Nephron (organoid): ENCODE data around the gene MACC1.
A peak's percentile ranks its signal among the peaks of the same experiment; 100 is the strongest.

Source experiments
- H3K27ac Mint-ChIP-seq, 3 experiments: 2 replicates each; pipeline ENCODE4 v1.8.0; 2020; ENCODE audit warnings: mixed read lengths in 3 of 3, mild to moderate bottlenecking in 2 of 3, moderate library complexity in 1 of 3
- H3K27me3 Mint-ChIP-seq: 2 replicates; pipeline ENCODE4 v1.8.0; 2021; ENCODE audit warnings: low read depth, mild to moderate bottlenecking, moderate library complexity, mixed read lengths
- H3K36me3 Mint-ChIP-seq: 2 replicates; pipeline ENCODE4 v1.8.0; 2020; ENCODE audit warnings: low read depth, mixed read lengths
- H3K4me1 Mint-ChIP-seq: 2 replicates; pipeline ENCODE4 v1.8.0; 2020; ENCODE audit warnings: mixed read lengths
- H3K4me3 Mint-ChIP-seq, 3 experiments: 2 replicates each; pipeline ENCODE4 v1.8.0; 2020; ENCODE audit warnings: mild to moderate bottlenecking in 3 of 3, mixed read lengths in 3 of 3, moderate library complexity in 2 of 3
- H3K9me3 Mint-ChIP-seq: 2 replicates; pipeline ENCODE4 v1.8.0; 2020; ENCODE audit warnings: mixed read lengths
- CTCF ChIP-seq, 3 experiments: fragments of 200-600 bp; sonication (generic); IDR thresholded peaks; one replicate each; pipeline ENCODE4 v1.5.0; 2021; ENCODE audit warnings: antibody characterized with exemption in 3 of 3; ENCODE audit not compliant: unreplicated experiment in 3 of 3

Gene MACC1

GRCh38 chr7:20159226-20159747 is 57.9 kb downstream of the MACC1 start:
- Mint-ChIP-seq H3K4me3 (no peak overlapping the region), H3K27me3 (no peaks in the 10 kb centered on the region), H3K4me1 (no peaks in the 10 kb centered on the region), H3K36me3 (no peaks in the 10 kb centered on the region), H3K9me3 (no peaks in the 10 kb centered on the region), H3K27ac (no peak overlapping the region)
- TF ChIP-seq CTCF (IDR thresholded peaks at IDR 0.05; ENCODE audit: unreplicated experiment in 3 of 3): no peak

- no peaks in the 10 kb centered on the region for H3K4me1 Mint-ChIP-seq
- H3K27ac Mint-ChIP-seq: no peak overlapping the region
- H3K27me3 Mint-ChIP-seq: no peaks in the 10 kb centered on the region
- no peaks in the 10 kb centered on the region for H3K9me3 Mint-ChIP-seq
- H3K36me3 Mint-ChIP-seq: no peaks in the 10 kb centered on the region
- H3K4me3 Mint-ChIP-seq: no peak overlapping the region
- no peak for TF ChIP-seq CTCF (IDR thresholded peaks at IDR 0.05; ENCODE audit: unreplicated experiment in 3 of 3)
Measured at GRCh38 chr7:20158684-20159083, 58.5 kb downstream of the MACC1 start.

GRCh38 chr7:20157456-20157855 is 59.7 kb downstream of the MACC1 start:
- H3K4me1 Mint-ChIP-seq: peaks cover 6% of the 10 kb centered on the region
- no peaks in the 10 kb centered on the region for H3K27me3 Mint-ChIP-seq
- no peak overlapping the region for H3K4me3 Mint-ChIP-seq
- H3K36me3 Mint-ChIP-seq: no peaks in the 10 kb centered on the region
- H3K27ac Mint-ChIP-seq: no peak overlapping the region
- no peak for TF ChIP-seq CTCF (IDR thresholded peaks at IDR 0.05; ENCODE audit: unreplicated experiment in 3 of 3)
- no peaks in the 10 kb centered on the region for H3K9me3 Mint-ChIP-seq

- no peaks in the 10 kb centered on the region for H3K9me3 Mint-ChIP-seq
- no peak for TF ChIP-seq CTCF (IDR thresholded peaks at IDR 0.05; ENCODE audit: unreplicated experiment in 3 of 3)
- H3K27ac Mint-ChIP-seq: no peak overlapping the region
- peaks cover 4% of the 10 kb centered on the region for H3K27me3 Mint-ChIP-seq
- no peaks in the 10 kb centered on the region for H3K36me3 Mint-ChIP-seq
- peaks cover 8% of the 10 kb centered on the region for H3K4me1 Mint-ChIP-seq
- no peak overlapping the region for H3K4me3 Mint-ChIP-seq
Measured at GRCh38 chr7:20153999-20154398, 63.2 kb downstream of the MACC1 start.

- no peaks in the 10 kb centered on the region for H3K36me3 Mint-ChIP-seq
- H3K4me3 Mint-ChIP-seq: no peak overlapping the region
- peaks cover 8% of the 10 kb centered on the region for H3K4me1 Mint-ChIP-seq
- H3K27me3 Mint-ChIP-seq: peaks cover 4% of the 10 kb centered on the region
- no peaks in the 10 kb centered on the region for H3K9me3 Mint-ChIP-seq
- H3K27ac Mint-ChIP-seq: no peak overlapping the region
- TF ChIP-seq CTCF (IDR thresholded peaks at IDR 0.05; ENCODE audit: unreplicated experiment in 3 of 3): no peak
Measured at GRCh38 chr7:20153567-20153966, 63.6 kb downstream of the MACC1 start.

- Mint-ChIP-seq H3K27ac (peak overlapping the region in 1 of 3 experiments; percentile 23), H3K36me3 (no peaks in the 10 kb centered on the region), H3K27me3 (peaks cover 4% of the 10 kb centered on the region), H3K4me1 (peaks cover 8% of the 10 kb centered on the region), H3K9me3 (no peaks in the 10 kb centered on the region), H3K4me3 (no peak overlapping the region)
- TF ChIP-seq CTCF (IDR thresholded peaks at IDR 0.05; ENCODE audit: unreplicated experiment in 3 of 3): no peak
Measured at GRCh38 chr7:20152511-20152910, 64.7 kb downstream of the MACC1 start.
